ENCODE results near the gene MYCBP2.

- TF ChIP-seq KLF1 (tag by site-specific recombination; IDR thresholded peaks at IDR 0.05) (peak; percentile 25), ZFP41 (tag by site-specific recombination; IDR thresholded peaks at IDR 0.05; ENCODE audit: borderline replicate concordance) (no peak), ZNF398 (tag by site-specific recombination; IDR thresholded peaks at IDR 0.05) (no peak), CTCF (tag by site-specific recombination; IDR thresholded peaks at IDR 0.05) (peak; percentile 6; the same call in 1 of the 2 replicates)
Observed at GRCh38 chr13:77329133-77329910, 2.4 kb upstream of the MYCBP2 start.

Measured in HEK293 (cell line).